ENCODE results near the gene NYAP2.

The NYAP2 gene

GRCh38 chr2:225670111-225670974, 270.8 kb downstream of the NYAP2 start:
- Mint-ChIP-seq H3K4me1 (no peaks in the 10 kb centered on the region), H3K27ac (ENCODE audit: low read depth) (no peak overlapping the region), H3K36me3 (ENCODE audit: insufficient read depth) (no peaks in the 10 kb centered on the region), H3K9me3 (no peaks in the 10 kb centered on the region), H3K27me3 (no peaks in the 10 kb centered on the region), H3K4me3 (no peak overlapping the region)
- DNase-seq (ENCODE audit: low spot score in 2 of 2) (no peak), ATAC-seq (replicated peaks; ENCODE audit: extremely low read depth, poor library complexity, severe bottlenecking) (no peak)

- Mint-ChIP-seq H3K9me3 (no peaks in the 10 kb centered on the region), H3K4me3 (no peak overlapping the region), H3K36me3 (ENCODE audit: insufficient read depth) (no peaks in the 10 kb centered on the region), H3K27ac (ENCODE audit: low read depth) (no peak overlapping the region), H3K27me3 (peaks cover 26% of the 10 kb centered on the region), H3K4me1 (no peaks in the 10 kb centered on the region)
- ATAC-seq (replicated peaks; ENCODE audit: extremely low read depth, poor library complexity, severe bottlenecking) (no peak), DNase-seq (ENCODE audit: low spot score in 2 of 2) (no peak)
These were observed 279.3 kb downstream of the NYAP2 start for GRCh38 chr2:225678792-225679191.

GRCh38 chr2:225683258-225683657, 283.7 kb downstream of the NYAP2 start:
- Mint-ChIP-seq H3K27me3 (peaks cover 17% of the 10 kb centered on the region), H3K27ac (ENCODE audit: low read depth) (no peak overlapping the region), H3K9me3 (no peaks in the 10 kb centered on the region), H3K36me3 (ENCODE audit: insufficient read depth) (no peaks in the 10 kb centered on the region), H3K4me1 (no peaks in the 10 kb centered on the region), H3K4me3 (no peak overlapping the region)
- ATAC-seq (replicated peaks; ENCODE audit: extremely low read depth, poor library complexity, severe bottlenecking), result no peak
- no peak for DNase-seq (ENCODE audit: low spot score in 2 of 2)

- Mint-ChIP-seq H3K27me3 (no peaks in the 10 kb centered on the region), H3K4me3 (no peak overlapping the region), H3K36me3 (ENCODE audit: insufficient read depth) (no peaks in the 10 kb centered on the region), H3K9me3 (no peaks in the 10 kb centered on the region), H3K27ac (ENCODE audit: low read depth) (no peak overlapping the region), H3K4me1 (no peaks in the 10 kb centered on the region)
- no peak for DNase-seq (ENCODE audit: low spot score in 2 of 2)
- no peak for ATAC-seq (replicated peaks; ENCODE audit: extremely low read depth, poor library complexity, severe bottlenecking)
These were observed 290.6 kb downstream of the NYAP2 start for GRCh38 chr2:225690153-225690552.

- no peak for ATAC-seq (replicated peaks; ENCODE audit: extremely low read depth, poor library complexity, severe bottlenecking)
- Mint-ChIP-seq H3K4me1 (no peaks in the 10 kb centered on the region), H3K27ac (ENCODE audit: low read depth) (no peak overlapping the region), H3K36me3 (ENCODE audit: insufficient read depth) (no peaks in the 10 kb centered on the region), H3K4me3 (no peak overlapping the region), H3K27me3 (no peaks in the 10 kb centered on the region), H3K9me3 (no peaks in the 10 kb centered on the region)
- no peak for DNase-seq (ENCODE audit: low spot score in 2 of 2)
These were observed 292.2 kb downstream of the NYAP2 start for GRCh38 chr2:225691711-225692110.

- no peak overlapping the region for H3K4me3 Mint-ChIP-seq
- ATAC-seq (replicated peaks; ENCODE audit: extremely low read depth, poor library complexity, severe bottlenecking), result no peak
- H3K9me3 Mint-ChIP-seq, result no peaks in the 10 kb centered on the region
- no peaks in the 10 kb centered on the region for H3K36me3 Mint-ChIP-seq (ENCODE audit: insufficient read depth)
- DNase-seq (ENCODE audit: low spot score in 2 of 2), result no peak
- no peak overlapping the region for H3K27ac Mint-ChIP-seq (ENCODE audit: low read depth)
- peaks cover 6% of the 10 kb centered on the region for H3K27me3 Mint-ChIP-seq
- H3K4me1 Mint-ChIP-seq, result no peaks in the 10 kb centered on the region
These were observed 293.7 kb downstream of the NYAP2 start for GRCh38 chr2:225693259-225693658.

- peaks cover 9% of the 10 kb centered on the region for H3K27me3 Mint-ChIP-seq
- DNase-seq (ENCODE audit: low spot score in 2 of 2) (no peak), ATAC-seq (replicated peaks; ENCODE audit: extremely low read depth, poor library complexity, severe bottlenecking) (no peak)
- no peak overlapping the region for H3K4me3 Mint-ChIP-seq
- H3K4me1 Mint-ChIP-seq, result no peaks in the 10 kb centered on the region
- no peaks in the 10 kb centered on the region for H3K36me3 Mint-ChIP-seq (ENCODE audit: insufficient read depth)
- no peaks in the 10 kb centered on the region for H3K9me3 Mint-ChIP-seq
- no peak overlapping the region for H3K27ac Mint-ChIP-seq (ENCODE audit: low read depth)
These were observed 295.2 kb downstream of the NYAP2 start for GRCh38 chr2:225694664-225695063.

- no peaks in the 10 kb centered on the region for H3K4me1 Mint-ChIP-seq
- ATAC-seq (replicated peaks; ENCODE audit: extremely low read depth, poor library complexity, severe bottlenecking) (no peak), DNase-seq (ENCODE audit: low spot score in 2 of 2) (no peak)
- no peaks in the 10 kb centered on the region for H3K36me3 Mint-ChIP-seq (ENCODE audit: insufficient read depth)
- no peak overlapping the region for H3K27ac Mint-ChIP-seq (ENCODE audit: low read depth)
- H3K4me3 Mint-ChIP-seq, result no peak overlapping the region
- H3K27me3 Mint-ChIP-seq, result peaks cover 9% of the 10 kb centered on the region
- no peaks in the 10 kb centered on the region for H3K9me3 Mint-ChIP-seq
These were observed 298.4 kb downstream of the NYAP2 start for GRCh38 chr2:225697936-225698335.
